GM18511 (cell line): ENCODE results near the gene CTNNA3.

ENCODE experiments used
- ATAC-seq: cut with Tn5 transposase; IDR thresholded peaks from one replicate; pipeline ENCODE4 v1.9.1; 2021; ENCODE audit warnings: mild to moderate bottlenecking, moderate library complexity; ENCODE audit not compliant: unreplicated experiment

The CTNNA3 gene

DNA sequence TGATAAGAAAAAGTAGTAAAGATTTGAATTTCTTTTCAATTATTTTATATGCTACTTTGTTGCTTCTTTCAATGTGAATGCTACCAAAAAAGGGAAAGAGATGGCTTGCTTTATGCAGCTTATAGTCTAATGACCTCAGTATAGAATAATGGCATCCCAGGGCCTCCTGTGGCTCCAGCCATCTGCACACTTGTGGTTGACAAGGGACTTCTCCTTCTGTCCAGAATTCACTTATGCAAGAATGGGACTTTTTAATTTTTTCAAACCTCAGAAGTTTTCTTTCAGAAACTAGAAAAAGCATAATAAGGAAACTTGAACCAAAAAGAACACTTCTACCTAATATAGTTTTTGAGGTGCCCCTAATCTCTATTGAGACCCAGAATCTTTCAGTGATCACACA, 310.9 kb downstream of the CTNNA3 start:
- ATAC-seq, result no peak

DNA sequence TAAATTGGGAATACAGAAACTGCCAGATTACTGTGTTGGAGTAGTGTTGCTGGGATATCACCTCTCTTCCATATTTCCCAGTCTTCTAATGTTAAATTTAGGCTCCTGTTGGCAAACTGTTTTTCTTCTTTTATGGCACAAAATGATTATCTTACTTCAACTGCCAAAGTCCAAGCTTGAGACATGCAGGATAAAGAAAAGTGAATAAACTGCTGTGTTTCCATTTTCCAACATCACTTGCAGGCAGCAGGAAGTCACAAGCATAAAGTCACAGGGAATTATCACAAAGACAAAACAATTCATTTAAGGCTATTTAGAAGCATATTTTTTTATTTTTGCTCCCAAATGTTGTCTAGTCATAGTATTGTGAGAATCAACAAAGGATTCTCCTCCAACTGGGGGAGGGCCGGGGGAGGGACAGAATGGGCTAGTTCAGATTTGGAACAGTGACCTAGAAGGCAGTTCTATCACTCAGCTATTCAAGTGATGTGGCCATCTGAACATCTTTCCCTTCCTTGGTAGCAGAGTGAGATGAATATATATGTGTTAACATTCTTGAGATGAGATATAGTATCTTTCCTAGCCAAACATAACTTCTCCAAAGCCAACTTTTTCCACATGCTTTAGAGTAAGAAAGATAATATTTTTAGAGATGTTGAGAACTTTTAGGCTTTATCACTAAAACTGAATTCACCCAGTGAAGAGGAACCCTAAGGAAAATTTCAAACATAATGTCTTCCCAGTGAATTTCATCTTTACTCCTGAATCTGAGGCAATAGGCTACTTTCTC, 364.7 kb downstream of the CTNNA3 start:
- ATAC-seq, result no peak

GRCh38 chr10:67327626-67328535, 368.1 kb downstream of the CTNNA3 start:
- ATAC-seq, result no peak

- ATAC-seq, result no peak
Measured at GRCh38 chr10:67319976-67320375, 376.0 kb downstream of the CTNNA3 start.

- ATAC-seq, result no peak
Measured at GRCh38 chr10:67308912-67309311, 387.1 kb downstream of the CTNNA3 start.

DNA sequence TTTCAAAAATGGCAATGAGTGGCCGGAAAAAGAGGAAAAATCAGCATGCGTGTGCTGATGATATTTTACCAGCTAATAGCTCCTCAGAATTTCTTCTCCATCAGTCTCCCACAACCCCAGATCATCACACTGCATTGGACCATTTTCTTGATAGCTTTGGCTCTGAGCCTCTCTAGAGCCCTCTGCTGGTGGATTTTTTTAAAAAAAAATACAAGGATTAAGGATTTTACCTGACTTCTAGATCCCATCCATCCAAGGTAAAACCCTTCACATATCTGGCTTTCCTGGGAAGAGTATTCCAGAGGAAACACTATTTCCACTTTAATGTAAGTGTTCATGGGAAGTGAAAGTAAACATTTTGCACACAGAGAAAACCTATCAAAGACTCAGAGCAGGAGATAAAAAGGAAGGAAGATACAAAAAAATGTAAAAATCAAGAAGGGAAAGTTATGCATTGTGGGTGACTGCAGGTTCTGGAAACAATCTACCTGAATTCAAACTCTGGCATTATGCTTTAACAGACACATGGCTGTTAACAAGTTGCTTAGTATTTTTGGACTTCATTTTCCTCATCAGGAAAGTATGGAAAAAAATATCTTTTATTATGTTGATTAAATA, 389.3 kb downstream of the CTNNA3 start:
- no peak for ATAC-seq

- ATAC-seq, result no peak
Measured at GRCh38 chr10:67302701-67303100, 393.3 kb downstream of the CTNNA3 start.

- no peak for ATAC-seq
Measured at GRCh38 chr10:67299761-67300160, 396.2 kb downstream of the CTNNA3 start.

GRCh38 chr10:67297637-67298181, 398.3 kb downstream of the CTNNA3 start:
- no peak for ATAC-seq

DNA sequence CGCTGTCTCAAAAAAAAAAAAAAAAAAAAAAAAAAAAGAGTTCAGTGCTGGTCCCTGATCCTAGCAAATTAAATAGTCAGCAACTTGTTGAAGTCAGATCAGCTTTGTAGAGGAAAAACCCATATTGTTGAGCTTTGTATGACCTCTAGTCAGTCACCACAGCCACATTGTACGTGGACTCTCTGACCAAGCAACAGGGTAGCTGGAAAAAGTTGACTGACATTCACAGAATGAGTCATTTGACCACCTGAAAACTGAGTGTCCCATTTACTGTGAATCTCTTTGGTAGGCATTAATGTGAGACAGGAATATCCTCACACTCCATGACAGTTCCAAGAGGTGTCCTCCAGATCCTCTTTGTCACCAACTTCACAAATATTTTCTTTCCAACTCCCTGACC, 399.1 kb downstream of the CTNNA3 start:
- ATAC-seq, result no peak

DNA sequence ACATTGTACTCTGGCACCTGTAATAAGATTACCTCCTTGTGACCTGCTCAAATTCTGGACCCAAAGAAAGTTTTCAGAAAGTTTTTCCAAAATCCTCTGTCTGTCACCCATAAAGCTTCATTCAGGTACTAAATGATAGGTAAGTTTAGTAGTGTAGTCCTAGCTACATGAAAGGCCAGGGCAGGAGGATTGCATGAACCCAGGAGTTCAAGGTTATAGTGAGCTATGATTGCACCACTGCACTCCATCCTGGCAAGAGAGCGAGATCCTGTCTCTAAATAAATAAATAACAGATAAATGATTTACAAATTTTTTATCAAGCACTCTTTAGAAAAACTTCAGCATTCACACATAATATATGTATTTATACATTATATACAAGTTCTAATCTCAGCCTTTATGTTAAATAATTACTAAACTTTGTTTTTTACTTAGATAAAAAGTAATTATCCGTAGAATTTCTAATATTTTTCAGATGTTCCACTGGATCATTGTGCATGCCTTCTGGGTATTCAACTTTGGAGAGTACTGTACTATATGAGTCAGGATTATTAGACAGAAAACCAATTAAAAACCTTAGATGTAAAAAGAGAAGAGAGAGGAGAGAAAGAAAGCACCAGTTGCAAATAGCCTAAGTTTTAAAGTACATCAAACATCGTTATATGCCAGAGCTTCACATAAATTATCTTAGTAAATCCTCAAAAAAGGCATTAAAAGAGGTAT, 407.1 kb downstream of the CTNNA3 start:
- no peak for ATAC-seq

DNA sequence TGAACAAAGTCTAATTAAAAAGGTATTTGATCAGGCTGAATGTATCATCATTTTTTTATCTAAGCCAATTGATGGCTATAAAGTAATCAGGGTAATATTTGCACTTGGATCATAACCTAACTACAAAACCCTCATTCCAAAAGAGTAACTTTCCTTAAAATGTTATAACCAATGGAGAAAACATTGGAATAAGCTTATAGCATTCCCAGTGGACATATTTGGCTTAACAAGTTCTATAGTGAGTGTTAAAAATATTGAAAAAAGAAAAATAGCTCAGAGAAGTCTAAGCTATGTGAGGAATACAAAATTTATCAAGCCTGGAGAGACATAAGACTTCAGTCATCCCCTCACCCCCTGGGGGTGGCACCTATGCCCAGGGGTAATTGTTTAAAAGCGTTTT, 411.4 kb downstream of the CTNNA3 start:
- no peak for ATAC-seq

DNA sequence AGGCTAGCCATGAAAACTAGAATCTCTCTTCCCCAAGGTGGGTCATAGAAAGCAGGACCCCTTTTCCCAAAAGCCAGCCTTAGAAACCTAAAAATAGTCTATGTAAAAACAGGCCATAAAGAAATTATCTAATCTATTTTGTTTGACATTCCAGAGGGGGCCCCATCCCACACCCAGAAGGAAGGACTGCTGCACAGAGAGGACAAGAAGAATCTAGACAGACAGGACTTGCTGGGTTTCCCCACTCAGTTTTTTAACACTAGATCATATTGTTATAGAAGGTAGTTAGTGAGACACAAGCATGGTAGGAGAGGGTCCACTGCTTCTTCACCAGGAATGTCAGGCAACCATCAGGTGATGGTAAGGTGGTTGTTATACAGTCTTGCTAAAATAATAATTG, 413.1 kb downstream of the CTNNA3 start:
- no peak for ATAC-seq

- ATAC-seq, result no peak
Measured at GRCh38 chr10:67280405-67280804, 415.6 kb downstream of the CTNNA3 start.

DNA sequence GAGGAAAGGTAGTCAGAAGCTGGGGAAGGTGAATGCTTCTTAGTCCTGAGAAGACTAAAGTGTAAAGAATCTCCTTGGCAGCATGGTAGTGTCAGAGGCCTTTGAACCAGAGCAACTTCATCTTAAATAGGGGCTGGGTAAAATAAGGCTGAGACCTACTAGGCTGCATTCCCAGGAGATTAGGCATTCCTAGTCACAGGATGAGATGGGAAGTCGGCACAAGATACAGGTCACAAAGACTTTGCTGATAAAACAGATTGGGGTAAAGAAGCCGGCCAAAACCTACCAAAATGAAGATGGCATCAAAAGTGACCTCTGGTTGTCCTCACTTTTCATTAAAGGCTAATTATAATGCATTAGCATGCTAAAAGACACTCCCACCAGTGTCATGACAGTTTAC, 418.6 kb downstream of the CTNNA3 start:
- no peak for ATAC-seq

GRCh38 chr10:67269828-67270227, 426.2 kb downstream of the CTNNA3 start:
- no peak for ATAC-seq

GRCh38 chr10:67268146-67268545, 427.8 kb downstream of the CTNNA3 start:
- no peak for ATAC-seq

DNA sequence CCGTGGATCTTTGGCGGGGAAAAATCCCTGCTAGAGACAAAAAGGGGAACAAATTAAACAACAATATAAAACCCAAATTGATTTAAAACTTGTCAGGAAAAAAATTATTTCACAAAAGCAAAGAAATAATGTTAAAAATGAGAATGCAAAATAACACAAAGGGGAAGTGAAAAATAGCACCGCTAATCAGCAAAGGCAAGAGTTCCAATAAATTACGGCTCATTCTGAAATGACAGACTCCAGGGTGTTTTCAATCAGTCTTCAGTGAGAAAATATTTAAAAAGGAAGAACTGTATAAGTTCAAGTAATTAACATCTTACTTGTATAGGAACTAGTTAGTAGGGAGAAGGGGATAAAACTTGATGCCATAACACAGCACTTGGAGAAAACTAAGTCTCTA, 433.3 kb downstream of the CTNNA3 start:
- ATAC-seq, result no peak

GRCh38 chr10:67261300-67261797, 434.6 kb downstream of the CTNNA3 start:
- ATAC-seq, result no peak

GRCh38 chr10:67259319-67259929, 436.6 kb downstream of the CTNNA3 start:
- ATAC-seq, result no peak
